ENCODE measurements around the gene ARGFX.

Gene ARGFX

GRCh38 chr3:121601212-121601812 is 33.6 kb downstream of the ARGFX start:
- DNase-seq: no peak

GRCh38 chr3:121604759-121605158 is 37.0 kb downstream of the ARGFX start:
- no peak for DNase-seq

- no peak for DNase-seq
Measured at GRCh38 chr3:121606106-121606505, 38.4 kb downstream of the ARGFX start.

All from CD4-positive, alpha-beta T cell treated with Interleukin-15 for 1 hour (primary cell).